DND-41 (cell line): Measurements from ENCODE around the gene CCDC51.

Experiments used
- CTCF ChIP-seq: IDR thresholded peaks from 2 replicates; pipeline ENCODE4 v1.5.1; 2012; ENCODE audit warnings: borderline replicate concordance, low read length, moderate library complexity, mild to moderate bottlenecking; ENCODE audit not compliant: poor library complexity, severe bottlenecking; ENCODE audit errors: extremely low read depth
- EZH2 ChIP-seq: IDR thresholded peaks from 3 replicates; pipeline ENCODE4 v1.6.1; 2012; ENCODE audit warnings: borderline replicate concordance, low read depth, mild to moderate bottlenecking, moderate library complexity, low read length, inconsistent platforms; ENCODE audit not compliant: severe bottlenecking

GRCh38 chr3:48470286-48470685 lies 30.4 kb upstream of the CCDC51 start:
- TF ChIP-seq CTCF (no peak), EZH2 (no peak)
